ENCODE measurements around the gene FUOM. TPM values are rescaled to one million over a fixed set of nuclear protein-coding genes. Genes with fewer than 3 reads are reported as not detected.
A peak's percentile ranks its signal among the peaks of the same experiment; 100 is the strongest.

The FUOM gene
- total RNA-seq, 1 experiment from 2014 or later: 16.0 TPM

DNA sequence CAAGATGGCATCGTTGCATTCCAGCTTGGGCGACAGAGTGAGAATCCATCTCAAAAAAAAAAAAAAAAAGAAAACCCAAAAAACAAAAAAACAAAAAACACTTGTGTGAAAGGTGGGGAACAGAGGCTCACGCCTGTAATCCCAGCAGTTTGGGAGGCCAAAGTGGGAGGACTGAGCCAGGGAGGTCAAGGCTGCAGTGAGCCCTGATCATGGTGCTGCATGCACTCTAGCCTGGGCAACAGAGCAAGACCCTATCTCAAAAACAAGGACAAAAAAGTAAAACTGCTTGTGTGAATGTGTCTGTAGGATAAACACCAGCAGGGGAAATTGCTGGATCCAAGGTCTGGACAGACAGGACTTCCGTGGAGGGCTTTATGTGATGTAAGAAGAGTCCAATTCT lies 25.7 kb upstream of the FUOM start:
- Histone ChIP-seq H3K4me1 (ENCODE audit: insufficient read depth, low read length, poor library complexity, severe bottlenecking) (no peaks in the 10 kb centered on the region), H3K9me3 (ENCODE audit: low read depth, low read length, poor library complexity, severe bottlenecking) (no peaks in the 10 kb centered on the region), H3K27ac (ENCODE audit: low read depth, low read length, poor library complexity, severe bottlenecking) (no peak overlapping the region), H3K4me3 (ENCODE audit: low read depth, low read length, poor library complexity, severe bottlenecking) (no peak overlapping the region), H3K27me3 (replicated peaks; ENCODE audit: insufficient read depth, low read depth, low read length, poor library complexity) (no peaks in the 10 kb centered on the region), H3K36me3 (ENCODE audit: insufficient read depth, low read length, poor library complexity, severe bottlenecking) (no peaks in the 10 kb centered on the region)
- TF ChIP-seq, protein P1, sequence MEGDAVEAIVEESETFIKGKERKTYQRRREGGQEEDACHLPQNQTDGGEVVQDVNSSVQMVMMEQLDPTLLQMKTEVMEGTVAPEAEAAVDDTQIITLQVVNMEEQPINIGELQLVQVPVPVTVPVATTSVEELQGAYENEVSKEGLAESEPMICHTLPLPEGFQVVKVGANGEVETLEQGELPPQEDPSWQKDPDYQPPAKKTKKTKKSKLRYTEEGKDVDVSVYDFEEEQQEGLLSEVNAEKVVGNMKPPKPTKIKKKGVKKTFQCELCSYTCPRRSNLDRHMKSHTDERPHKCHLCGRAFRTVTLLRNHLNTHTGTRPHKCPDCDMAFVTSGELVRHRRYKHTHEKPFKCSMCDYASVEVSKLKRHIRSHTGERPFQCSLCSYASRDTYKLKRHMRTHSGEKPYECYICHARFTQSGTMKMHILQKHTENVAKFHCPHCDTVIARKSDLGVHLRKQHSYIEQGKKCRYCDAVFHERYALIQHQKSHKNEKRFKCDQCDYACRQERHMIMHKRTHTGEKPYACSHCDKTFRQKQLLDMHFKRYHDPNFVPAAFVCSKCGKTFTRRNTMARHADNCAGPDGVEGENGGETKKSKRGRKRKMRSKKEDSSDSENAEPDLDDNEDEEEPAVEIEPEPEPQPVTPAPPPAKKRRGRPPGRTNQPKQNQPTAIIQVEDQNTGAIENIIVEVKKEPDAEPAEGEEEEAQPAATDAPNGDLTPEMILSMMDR (conservative IDR thresholded peaks at IDR 0.05; ENCODE audit: low read depth, low read length): no peak
- no peak for TF ChIP-seq EZH2 (IDR thresholded peaks at IDR 0.05; ENCODE audit: borderline replicate concordance, low read depth, low read length, poor library complexity, severe bottlenecking)
- DNase-seq (ENCODE audit: low spot score): no peak
- POLR2A ChIA-PET (ENCODE audit: low non-redundant PET): no interaction called here
- CTCF ChIA-PET: no interaction called here
- BruUV-seq (replicated peaks): no TSS peak
- intact Hi-C loops (cut with micrococcal nuclease; ENCODE audit: unreplicated experiment): no loop called here

DNA sequence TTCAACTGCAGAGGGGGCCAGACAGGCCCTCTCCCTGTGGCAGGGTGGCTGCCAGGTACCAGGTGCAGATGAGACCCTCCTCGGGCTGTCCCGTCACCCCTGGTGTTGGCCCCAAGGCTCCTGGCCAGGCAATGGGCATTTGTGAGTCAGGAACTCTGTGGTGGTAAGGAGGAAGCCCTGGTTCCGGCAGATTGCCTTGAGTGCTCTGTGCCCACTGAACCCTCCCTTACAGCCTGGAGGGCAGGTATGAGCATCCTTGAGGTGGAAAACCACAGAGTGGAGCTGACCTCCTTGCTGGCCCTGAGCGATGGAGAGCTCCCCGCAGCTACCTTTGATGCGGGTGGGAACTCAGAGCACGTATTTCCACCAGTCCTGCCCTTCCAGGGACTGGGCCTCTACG lies 23.2 kb upstream of the FUOM start:
- Histone ChIP-seq H3K36me3 (ENCODE audit: insufficient read depth, low read length, poor library complexity, severe bottlenecking) (no peaks in the 10 kb centered on the region), H3K4me3 (ENCODE audit: low read depth, low read length, poor library complexity, severe bottlenecking) (no peak overlapping the region), H3K4me1 (ENCODE audit: insufficient read depth, low read length, poor library complexity, severe bottlenecking) (peaks cover 5% of the 10 kb centered on the region), H3K27ac (ENCODE audit: low read depth, low read length, poor library complexity, severe bottlenecking) (no peak overlapping the region), H3K27me3 (replicated peaks; ENCODE audit: insufficient read depth, low read depth, low read length, poor library complexity) (no peaks in the 10 kb centered on the region), H3K9me3 (ENCODE audit: low read depth, low read length, poor library complexity, severe bottlenecking) (no peaks in the 10 kb centered on the region)
- ChIA-PET CTCF (no interaction called here), POLR2A (ENCODE audit: low non-redundant PET) (no interaction called here)
- TF ChIP-seq EZH2 (IDR thresholded peaks at IDR 0.05; ENCODE audit: borderline replicate concordance, low read depth, low read length, poor library complexity, severe bottlenecking): no peak
- TF ChIP-seq, protein P1 (conservative IDR thresholded peaks at IDR 0.05; ENCODE audit: low read depth, low read length): no peak
- intact Hi-C loops (cut with micrococcal nuclease; ENCODE audit: unreplicated experiment): no loop called here
- BruUV-seq (replicated peaks): no TSS peak
- DNase-seq (ENCODE audit: low spot score): no peak

DNA sequence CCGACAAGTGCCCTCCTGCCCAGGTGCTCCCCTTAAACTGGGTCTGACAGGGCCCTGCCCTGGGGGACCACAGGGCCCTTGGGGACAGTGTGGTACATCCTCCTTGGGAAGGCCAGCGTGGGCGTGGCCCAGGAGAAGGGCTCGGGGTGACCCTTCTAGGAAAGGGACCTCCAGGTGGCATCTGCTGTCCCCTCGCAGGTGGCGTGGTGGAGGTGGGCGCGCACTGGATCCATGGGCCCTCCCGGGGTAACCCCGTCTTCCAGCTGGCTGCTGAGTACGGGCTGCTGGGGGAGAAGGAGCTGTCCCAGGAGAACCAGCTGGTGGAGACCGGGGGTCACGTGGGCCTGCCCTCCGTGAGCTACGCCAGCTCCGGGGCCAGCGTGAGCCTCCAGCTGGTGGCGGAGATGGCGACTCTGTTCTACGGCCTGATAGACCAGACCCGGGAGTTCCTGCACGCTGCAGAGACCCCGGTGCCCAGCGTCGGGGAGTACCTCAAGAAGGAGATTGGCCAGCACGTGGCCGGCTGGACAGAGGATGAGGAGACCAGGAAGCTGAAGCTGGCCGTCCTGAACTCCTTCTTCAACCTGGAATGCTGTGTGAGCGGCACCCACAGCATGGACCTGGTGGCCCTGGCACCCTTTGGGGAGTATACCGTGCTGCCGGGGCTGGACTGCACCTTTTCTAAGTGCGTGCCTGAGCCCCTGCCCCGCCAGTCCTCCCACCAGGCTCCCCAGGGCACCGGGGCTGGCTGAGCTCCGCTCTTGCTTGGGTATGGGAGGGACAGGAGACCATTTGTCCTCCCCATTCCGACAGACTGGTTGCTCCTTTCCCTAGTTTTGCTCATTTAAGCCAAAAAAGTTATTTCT lies 22.2 kb upstream of the FUOM start:
- TF ChIP-seq EZH2 (IDR thresholded peaks at IDR 0.05; ENCODE audit: borderline replicate concordance, low read depth, low read length, poor library complexity, severe bottlenecking): no peak
- TF ChIP-seq, protein P1 (conservative IDR thresholded peaks at IDR 0.05; ENCODE audit: low read depth, low read length): no peak
- H3K9me3 ChIP-seq (ENCODE audit: low read depth, low read length, poor library complexity, severe bottlenecking): no peaks in the 10 kb centered on the region
- POLR2A ChIA-PET (ENCODE audit: low non-redundant PET): no interaction called here
- BruUV-seq (replicated peaks): no TSS peak
- H3K4me1 ChIP-seq (ENCODE audit: insufficient read depth, low read length, poor library complexity, severe bottlenecking): peaks cover 5% of the 10 kb centered on the region
- DNase-seq (ENCODE audit: low spot score): no peak
- intact Hi-C loops (cut with micrococcal nuclease; ENCODE audit: unreplicated experiment): no loop called here
- no peak overlapping the region for H3K27ac ChIP-seq (ENCODE audit: low read depth, low read length, poor library complexity, severe bottlenecking)
- no peaks in the 10 kb centered on the region for H3K27me3 ChIP-seq (replicated peaks; ENCODE audit: insufficient read depth, low read depth, low read length, poor library complexity)
- H3K36me3 ChIP-seq (ENCODE audit: insufficient read depth, low read length, poor library complexity, severe bottlenecking): no peaks in the 10 kb centered on the region
- H3K4me3 ChIP-seq (ENCODE audit: low read depth, low read length, poor library complexity, severe bottlenecking): peak overlapping the region; percentile 51
- CTCF ChIA-PET: no interaction called here

Data from A673 (cell line).